GM12801 (cell line): ENCODE measurements around the gene NRG3.

Experiments used
- TF ChIP-seq, protein P1 (sequence below): IDR thresholded peaks from one replicate; pipeline ENCODE4 v1.5.1; 2011; ENCODE audit warnings: control low read depth; ENCODE audit not compliant: insufficient read length; ENCODE audit errors: extremely low read depth

The NRG3 gene

DNA sequence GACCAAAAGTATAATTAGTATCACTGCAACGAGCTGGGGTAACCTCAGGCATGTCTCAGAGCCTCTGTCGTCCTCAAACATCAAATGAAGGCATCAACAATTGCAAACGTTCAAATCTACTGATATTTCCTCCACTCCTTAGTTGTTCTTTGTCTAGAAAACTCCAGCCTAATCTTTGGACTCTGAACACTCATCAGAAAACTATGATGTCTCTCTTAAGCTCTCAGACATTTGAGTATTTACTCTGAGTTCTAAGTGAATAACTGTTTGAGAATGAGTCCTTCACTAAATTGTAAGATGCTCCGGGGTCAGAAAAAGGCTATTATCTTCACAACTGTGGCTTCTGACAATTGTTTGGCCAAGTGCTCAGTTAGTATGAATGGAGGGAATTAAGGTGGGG lies 536.4 kb downstream of the NRG3 start:
- TF ChIP-seq, protein P1, sequence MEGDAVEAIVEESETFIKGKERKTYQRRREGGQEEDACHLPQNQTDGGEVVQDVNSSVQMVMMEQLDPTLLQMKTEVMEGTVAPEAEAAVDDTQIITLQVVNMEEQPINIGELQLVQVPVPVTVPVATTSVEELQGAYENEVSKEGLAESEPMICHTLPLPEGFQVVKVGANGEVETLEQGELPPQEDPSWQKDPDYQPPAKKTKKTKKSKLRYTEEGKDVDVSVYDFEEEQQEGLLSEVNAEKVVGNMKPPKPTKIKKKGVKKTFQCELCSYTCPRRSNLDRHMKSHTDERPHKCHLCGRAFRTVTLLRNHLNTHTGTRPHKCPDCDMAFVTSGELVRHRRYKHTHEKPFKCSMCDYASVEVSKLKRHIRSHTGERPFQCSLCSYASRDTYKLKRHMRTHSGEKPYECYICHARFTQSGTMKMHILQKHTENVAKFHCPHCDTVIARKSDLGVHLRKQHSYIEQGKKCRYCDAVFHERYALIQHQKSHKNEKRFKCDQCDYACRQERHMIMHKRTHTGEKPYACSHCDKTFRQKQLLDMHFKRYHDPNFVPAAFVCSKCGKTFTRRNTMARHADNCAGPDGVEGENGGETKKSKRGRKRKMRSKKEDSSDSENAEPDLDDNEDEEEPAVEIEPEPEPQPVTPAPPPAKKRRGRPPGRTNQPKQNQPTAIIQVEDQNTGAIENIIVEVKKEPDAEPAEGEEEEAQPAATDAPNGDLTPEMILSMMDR: no peak

DNA sequence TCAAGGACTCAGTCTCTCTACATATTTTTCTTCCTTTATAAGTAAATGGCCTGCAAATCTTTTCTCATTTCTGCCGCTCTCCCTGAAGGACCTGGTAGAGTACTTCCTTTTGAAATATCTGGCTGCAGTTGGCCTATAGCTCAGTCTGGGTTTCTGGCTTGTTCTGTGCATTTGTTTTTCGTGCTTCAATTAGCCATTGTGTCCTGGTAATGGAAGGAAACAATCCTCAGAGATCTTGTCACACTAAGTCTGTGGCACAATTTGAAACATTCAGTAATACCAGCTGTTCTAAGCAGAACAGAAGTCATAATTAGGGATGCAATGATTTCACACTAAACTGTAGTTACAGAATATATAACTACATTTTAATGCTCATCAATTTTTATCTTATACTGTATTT lies 545.0 kb downstream of the NRG3 start:
- TF ChIP-seq, protein P1: no peak

DNA sequence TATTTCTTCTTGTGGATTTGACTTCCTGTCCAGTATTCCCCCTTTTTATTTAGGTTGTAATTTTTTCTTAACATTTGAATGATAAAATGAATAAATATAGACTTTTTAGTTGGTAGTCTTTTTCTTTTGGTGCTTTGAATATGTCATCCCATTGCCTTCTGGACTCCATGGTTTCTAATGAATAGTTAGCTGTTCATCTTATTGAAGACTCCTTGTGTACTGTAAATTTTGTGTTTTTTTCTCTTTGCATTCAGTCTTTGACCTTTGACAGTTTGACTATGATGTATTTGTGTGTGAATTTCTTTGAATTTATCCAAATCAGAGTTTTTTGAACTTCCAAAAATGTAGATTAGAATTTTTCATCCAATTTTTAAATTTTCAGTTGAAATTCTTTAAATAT lies 554.3 kb downstream of the NRG3 start:
- TF ChIP-seq, protein P1: no peak

DNA sequence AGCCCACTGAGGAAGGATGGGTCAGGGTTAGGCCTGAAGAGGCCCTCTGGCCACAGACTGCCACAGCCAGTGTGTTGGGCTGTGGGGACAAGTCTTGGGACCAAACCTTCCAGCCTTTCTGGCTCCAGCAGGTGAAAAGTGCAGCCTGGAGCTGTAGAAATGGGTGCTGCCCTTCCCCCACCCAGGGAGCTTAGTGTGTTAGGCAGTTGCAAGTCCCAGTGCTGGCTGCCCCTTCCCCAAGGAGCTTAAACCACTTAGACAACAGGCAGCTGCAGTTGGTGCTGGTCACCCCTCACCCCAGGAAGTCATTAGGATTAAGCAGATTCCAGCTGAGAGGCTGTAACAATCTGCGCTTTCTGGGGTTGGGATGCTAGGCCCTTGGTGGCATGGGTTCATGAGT lies 563.3 kb downstream of the NRG3 start:
- TF ChIP-seq, protein P1: no peak

DNA sequence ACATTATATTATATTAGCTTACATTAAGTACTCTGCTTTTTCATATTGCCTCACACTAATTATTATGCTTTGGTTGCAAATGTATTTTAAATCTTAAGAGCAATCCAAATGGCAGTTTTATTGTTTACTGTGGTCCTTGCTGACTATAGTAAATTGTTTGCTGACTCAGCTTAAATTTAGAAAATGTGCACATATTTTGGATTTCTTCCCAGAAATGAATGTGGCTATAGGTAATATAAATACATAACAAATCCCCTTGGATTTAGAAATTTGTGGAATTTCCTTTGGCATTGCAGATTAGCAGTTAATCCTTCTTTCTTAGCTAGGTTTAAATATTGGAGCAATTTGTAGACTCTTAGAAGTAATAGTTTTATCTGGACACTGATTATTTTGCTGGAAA lies 565.8 kb downstream of the NRG3 start:
- TF ChIP-seq, protein P1: no peak

DNA sequence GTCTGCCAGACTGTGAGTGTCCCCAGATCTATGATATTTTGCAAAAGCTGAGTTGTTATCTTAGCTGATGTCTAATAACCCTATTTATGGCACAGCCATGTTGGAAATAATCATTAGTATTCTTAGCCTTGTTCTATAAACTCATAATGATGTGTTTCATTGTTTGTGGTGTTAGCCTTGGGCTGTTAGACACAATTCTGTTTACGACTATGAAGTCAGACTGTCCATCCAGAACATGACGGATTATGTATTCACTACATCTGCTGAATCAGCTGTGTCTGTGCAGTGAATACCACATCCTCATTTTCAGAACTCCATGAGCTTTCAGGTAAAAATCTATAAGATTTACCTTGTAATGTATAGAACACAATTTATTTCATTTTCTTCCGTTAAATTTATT lies 577.1 kb downstream of the NRG3 start:
- TF ChIP-seq, protein P1: no peak

DNA sequence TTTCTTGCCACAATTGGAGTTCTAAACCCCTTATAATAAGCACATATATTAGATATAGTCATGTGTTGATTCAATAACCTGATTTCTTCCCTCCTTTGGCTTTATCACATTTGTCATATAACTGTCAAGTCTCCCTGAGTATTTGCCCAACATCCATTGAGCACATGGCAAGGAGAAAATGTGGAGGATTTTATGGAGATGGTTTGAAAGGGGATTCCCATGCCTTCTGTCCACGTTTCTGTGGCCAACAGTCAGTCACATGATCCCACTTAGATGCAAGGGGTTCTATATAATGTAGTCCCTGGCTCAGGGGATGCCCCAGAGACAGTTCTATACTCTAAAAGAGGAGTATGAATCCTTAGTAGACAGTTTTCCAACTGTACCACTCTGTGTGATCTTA lies 577.7 kb downstream of the NRG3 start:
- TF ChIP-seq, protein P1: no peak

DNA sequence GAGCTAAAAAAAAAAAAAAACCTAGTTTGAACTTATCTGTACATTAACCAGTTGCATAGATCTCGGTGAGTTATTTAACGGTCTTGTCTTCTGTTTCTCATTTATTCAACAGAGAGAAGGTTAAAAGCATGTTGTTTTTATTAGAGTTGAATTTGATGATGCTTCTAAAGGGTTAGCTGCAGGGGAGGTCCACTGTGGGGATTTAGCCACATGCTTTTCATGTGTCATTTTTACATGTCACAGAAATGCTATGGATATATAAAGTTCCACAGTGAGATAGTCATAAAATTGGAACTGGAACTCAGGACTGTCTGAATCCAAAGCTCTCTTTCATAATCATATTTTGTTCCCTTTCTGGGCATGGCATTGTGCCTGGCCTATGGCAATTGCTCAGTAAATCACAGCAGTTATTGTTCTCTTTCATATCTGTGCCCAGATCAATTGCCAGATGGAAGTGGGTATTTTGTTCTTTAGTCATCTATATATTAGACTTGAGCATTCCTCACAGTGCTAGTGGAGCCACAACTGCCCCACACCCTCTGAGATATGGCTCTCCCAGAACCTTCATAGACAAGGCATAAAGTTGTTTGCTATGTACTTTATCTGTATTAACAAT lies 578.8 kb downstream of the NRG3 start:
- TF ChIP-seq, protein P1: no peak
